OCI-LY3 (cell line): Measurements from ENCODE around the gene MTMR4.

Experiments used
- EZH2phosphoT487 ChIP-seq: fragments of 200-600 bp; shearing (Covaris generic); IDR thresholded peaks from 2 replicates; pipeline ENCODE4 v1.6.1; 2018; ENCODE audit warnings: antibody characterized with exemption, mixed run types, low read depth
- TF ChIP-seq, protein P1 (sequence below): fragments of 200-600, 300-600 bp; sonication (generic); IDR thresholded peaks from 2 replicates; pipeline ENCODE4 v1.5.1; 2014; ENCODE audit warnings: antibody characterized with exemption, low read length, low read depth

DNA sequence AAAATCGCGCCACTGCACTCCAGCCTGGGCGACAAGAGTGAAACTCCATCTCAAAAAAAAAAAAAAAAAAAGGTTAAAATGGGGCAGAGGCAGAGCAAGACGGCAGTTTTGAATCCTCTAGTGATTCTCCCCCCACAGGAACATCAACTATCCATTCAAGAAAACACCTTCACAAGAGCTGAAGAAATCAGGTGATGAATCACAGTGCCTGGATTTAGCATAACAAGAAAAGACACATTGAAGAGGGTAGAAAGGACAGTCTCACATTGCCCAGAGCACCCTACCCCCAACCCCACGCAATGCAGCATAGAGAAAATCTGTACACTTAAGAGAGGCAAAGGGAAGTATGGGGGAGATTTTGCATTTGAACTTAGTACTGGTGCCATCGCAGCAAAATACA, 68.4 kb downstream of the MTMR4 start:
- TF ChIP-seq, protein P1, sequence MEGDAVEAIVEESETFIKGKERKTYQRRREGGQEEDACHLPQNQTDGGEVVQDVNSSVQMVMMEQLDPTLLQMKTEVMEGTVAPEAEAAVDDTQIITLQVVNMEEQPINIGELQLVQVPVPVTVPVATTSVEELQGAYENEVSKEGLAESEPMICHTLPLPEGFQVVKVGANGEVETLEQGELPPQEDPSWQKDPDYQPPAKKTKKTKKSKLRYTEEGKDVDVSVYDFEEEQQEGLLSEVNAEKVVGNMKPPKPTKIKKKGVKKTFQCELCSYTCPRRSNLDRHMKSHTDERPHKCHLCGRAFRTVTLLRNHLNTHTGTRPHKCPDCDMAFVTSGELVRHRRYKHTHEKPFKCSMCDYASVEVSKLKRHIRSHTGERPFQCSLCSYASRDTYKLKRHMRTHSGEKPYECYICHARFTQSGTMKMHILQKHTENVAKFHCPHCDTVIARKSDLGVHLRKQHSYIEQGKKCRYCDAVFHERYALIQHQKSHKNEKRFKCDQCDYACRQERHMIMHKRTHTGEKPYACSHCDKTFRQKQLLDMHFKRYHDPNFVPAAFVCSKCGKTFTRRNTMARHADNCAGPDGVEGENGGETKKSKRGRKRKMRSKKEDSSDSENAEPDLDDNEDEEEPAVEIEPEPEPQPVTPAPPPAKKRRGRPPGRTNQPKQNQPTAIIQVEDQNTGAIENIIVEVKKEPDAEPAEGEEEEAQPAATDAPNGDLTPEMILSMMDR, result no peak
- TF ChIP-seq EZH2phosphoT487, result no peak
